LNCAP (cell line): ENCODE data around the gene ASPSCR1.

Source experiments
- CTCF ChIP-seq: fragments of 450-650 bp; IDR thresholded peaks from 2 replicates; pipeline ENCODE4 v1.5.1; 2017; ENCODE audit warnings: mild to moderate bottlenecking

ASPSCR1 gene

GRCh38 chr17:82031885-82032627, 54.6 kb downstream of the ASPSCR1 start:
- TF ChIP-seq CTCF: no peak

GRCh38 chr17:82033359-82034085, 56.1 kb downstream of the ASPSCR1 start:
- TF ChIP-seq CTCF: no peak

GRCh38 chr17:82034371-82035011, 57.1 kb downstream of the ASPSCR1 start:
- no peak for TF ChIP-seq CTCF

GRCh38 chr17:82035488-82035887, 58.1 kb downstream of the ASPSCR1 start:
- TF ChIP-seq CTCF: no peak

- TF ChIP-seq CTCF: no peak
Observed at GRCh38 chr17:82035956-82036633, 58.7 kb downstream of the ASPSCR1 start.

GRCh38 chr17:82036634-82037091, 59.2 kb downstream of the ASPSCR1 start:
- no peak for TF ChIP-seq CTCF

- peak; percentile 85 for TF ChIP-seq CTCF
Observed at GRCh38 chr17:82037092-82037888, 59.9 kb downstream of the ASPSCR1 start, which contains the start of gene DCXR. TSS of gene DCXR (minus strand) at chr17:82037697. CDS start at chr17:82037682, 15 bp downstream.
